Tibial nerve (tissue), 4 donors: ENCODE measurements around the gene LINGO4.

Experiments used
- CTCF ChIP-seq, 5 experiments: fragments of 200-600 bp in 3 of 5; fragments of 450-650 bp in 2 of 5; sonication (generic) in 3 of 5; IDR thresholded peaks; one replicate each; pipeline ENCODE4 v1.5.1; 2016 to 2019; ENCODE audit warnings: antibody characterized with exemption in 5 of 5, mild to moderate bottlenecking in 3 of 5, moderate library complexity in 2 of 5
- EP300 ChIP-seq, 2 donors: sonication (generic); formaldehyde crosslinking; IDR thresholded peaks; one replicate each; pipeline ENCODE4 v1.6.1; 2017; ENCODE audit warnings: antibody characterized with exemption in 2 of 2, mild to moderate bottlenecking in 1 of 2

- peak in 1 of 5 experiments; percentile 9 for TF ChIP-seq CTCF (IDR thresholded peaks at IDR 0.05)
- TF ChIP-seq EP300 (IDR thresholded peaks at IDR 0.05) = peak in 1 of 2 donors; percentile 83
These were observed 34.5 kb upstream of the LINGO4 start, which contains the start of gene C2CD4D for GRCh38 chr1:151839457-151840403.
